Skeletal muscle cell (primary cell): Measurements from ENCODE around the gene PRKN.
A peak's percentile ranks its signal among the peaks of the same experiment; 100 is the strongest.

Experiments
- DNase-seq: peaks from one replicate; pipeline ENCODE4 v3.0.0-alpha.2; 2010; ENCODE audit warnings: low read depth
- H3K4me3 ChIP-seq: 2 replicates; pipeline ENCODE4 v1.5.1; 2011; ENCODE audit warnings: low read depth, mild to moderate bottlenecking, control low read depth, low read length, moderate library complexity

PRKN gene

GRCh38 chr6:162727322-162728182, at the start of gene PRKN, which contains the start of gene PACRG:
TSS of gene PRKN (minus strand) at chr6:162727766.
TSS of gene PACRG (plus strand) at chr6:162727974.
- peak; percentile 89 for DNase-seq
- peak within 1 kb of the TSS; percentile 88 for H3K4me3 ChIP-seq

GRCh38 chr6:162777091-162777490, 49.5 kb upstream of the PRKN start:
- DNase-seq = no peak

GRCh38 chr6:162773996-162774395, 46.4 kb upstream of the PRKN start:
- no peak overlapping the region for H3K4me3 ChIP-seq

More at GRCh38 chr6:162777091-162777490, 49.5 kb upstream of the PRKN start:
- H3K4me3 ChIP-seq = no peak overlapping the region

GRCh38 chr6:162772466-162772865, 44.9 kb upstream of the PRKN start:
- DNase-seq = no peak
- H3K4me3 ChIP-seq = no peak overlapping the region

More at GRCh38 chr6:162773996-162774395, 46.4 kb upstream of the PRKN start:
- no peak for DNase-seq

GRCh38 chr6:162770955-162771354, 43.4 kb upstream of the PRKN start:
- DNase-seq = no peak
- no peak overlapping the region for H3K4me3 ChIP-seq

GRCh38 chr6:162770136-162770535, 42.6 kb upstream of the PRKN start:
- no peak overlapping the region for H3K4me3 ChIP-seq
- DNase-seq = no peak

GRCh38 chr6:162753775-162754174, 26.2 kb upstream of the PRKN start:
- no peak overlapping the region for H3K4me3 ChIP-seq
- DNase-seq = no peak

GRCh38 chr6:162751211-162751859, 23.8 kb upstream of the PRKN start:
- H3K4me3 ChIP-seq = no peak overlapping the region
- no peak for DNase-seq

GRCh38 chr6:162750776-162751175, 23.2 kb upstream of the PRKN start:
- peak; percentile 39 for DNase-seq
- no peak overlapping the region for H3K4me3 ChIP-seq

GRCh38 chr6:162736961-162737360, 9.4 kb upstream of the PRKN start:
- no peak for DNase-seq
- no peak overlapping the region for H3K4me3 ChIP-seq

GRCh38 chr6:162733489-162733888, 5.9 kb upstream of the PRKN start:
- no peak for DNase-seq

GRCh38 chr6:162730502-162730901, 2.9 kb upstream of the PRKN start:
- DNase-seq = no peak
- H3K4me3 ChIP-seq = no peak overlapping the region

More at GRCh38 chr6:162733489-162733888, 5.9 kb upstream of the PRKN start:
- H3K4me3 ChIP-seq = no peak overlapping the region

- H3K4me3 ChIP-seq = no peak overlapping the region
- DNase-seq = no peak
Observed at GRCh38 chr6:162728706-162729105, 1.1 kb upstream of the PRKN start.

- no peak for DNase-seq
- peak overlapping the region; percentile 88 for H3K4me3 ChIP-seq
Observed at GRCh38 chr6:162728197-162728596, 631 bp upstream of the PRKN start.

GRCh38 chr6:162726947-162727321, 632 bp downstream of the PRKN start:
- DNase-seq = no peak
- H3K4me3 ChIP-seq = peak overlapping the region; percentile 88

- no peak for DNase-seq
- H3K4me3 ChIP-seq = no peak overlapping the region
Observed at GRCh38 chr6:162722633-162723032, 4.9 kb downstream of the PRKN start.

- no peak overlapping the region for H3K4me3 ChIP-seq
Observed at GRCh38 chr6:162722226-162722625, 5.3 kb downstream of the PRKN start.

GRCh38 chr6:162721404-162721687, 6.2 kb downstream of the PRKN start:
- no peak overlapping the region for H3K4me3 ChIP-seq
- DNase-seq = no peak

More at GRCh38 chr6:162722226-162722625, 5.3 kb downstream of the PRKN start:
- DNase-seq = no peak

GRCh38 chr6:162719528-162719927, 8.0 kb downstream of the PRKN start:
- no peak for DNase-seq
- H3K4me3 ChIP-seq = no peak overlapping the region

- H3K4me3 ChIP-seq = no peak overlapping the region
- DNase-seq = no peak
Observed at GRCh38 chr6:162715601-162716000, 12.0 kb downstream of the PRKN start.
